Naive thymus-derived CD4-positive, alpha-beta T cell (primary cell): ENCODE measurements around the gene KRTAP20-1. TPM values are rescaled to one million over a fixed set of nuclear protein-coding genes. Genes with fewer than 3 reads are reported as not detected.

Experiments used
- ATAC-seq: fragments of 150-1000 bp; cut with Tn5 transposase; 2 replicates; pipeline ENCODE4 v1.10.0; 2021; ENCODE audit warnings: mild to moderate bottlenecking, moderate library complexity
- CTCF ChIA-PET: fragments of 350-600 bp; sonication (Branson Sonifier 250); formaldehyde crosslinking; loops from one replicate; lab custom pipeline; 2021; ENCODE audit warnings: antibody characterized with exemption; lab: Charles Lee
- POLR2A ChIA-PET: fragments of 350-600 bp; sonication (Branson Sonifier 250); formaldehyde crosslinking; loops from one replicate; lab custom pipeline; 2021; ENCODE audit warnings: antibody characterized with exemption, inconsistent platforms; lab: Charles Lee
- DNase-seq, 9 donors: peaks; one replicate each; pipeline versions ENCODE4 v3.0.0 to v3.0.0-alpha.2; 2020 to 2022; ENCODE audit warnings: mixed read lengths in 1 of 9
- H3K27ac ChIP-seq: one replicate; pipeline ENCODE4 v1.7.0; 2013; ENCODE audit warnings: mild to moderate bottlenecking, low read depth, low read length, moderate library complexity
- H3K27me3 ChIP-seq, 2 donors: one replicate each; pipeline ENCODE4 v1.7.0; 2013; ENCODE audit warnings: low read length in 2 of 2, mild to moderate bottlenecking in 2 of 2, moderate library complexity in 2 of 2; ENCODE audit not compliant: control insufficient read depth in 2 of 2, insufficient read depth in 2 of 2
- H3K36me3 ChIP-seq, 3 experiments: 1 replicate in 2 of 3; 2 replicates in 1 of 3; pipeline ENCODE4 v1.7.0; 2013; ENCODE audit warnings: low read length in 3 of 3, mild to moderate bottlenecking in 3 of 3, moderate library complexity in 1 of 3; ENCODE audit not compliant: insufficient read depth in 3 of 3, control insufficient read depth in 2 of 3
- H3K4me1 ChIP-seq, 2 donors: one replicate each; pipeline ENCODE4 v1.7.0; 2013; ENCODE audit warnings: low read length in 2 of 2, mild to moderate bottlenecking in 2 of 2, moderate library complexity in 1 of 2; ENCODE audit not compliant: control insufficient read depth in 2 of 2, insufficient read depth in 2 of 2
- H3K4me3 ChIP-seq: 2 replicates; pipeline ENCODE4 v1.7.0; 2013; ENCODE audit warnings: mild to moderate bottlenecking, low read length
- H3K9me3 ChIP-seq, 3 experiments: 1 replicate in 2 of 3; 2 replicates in 1 of 3; pipeline ENCODE4 v1.7.0; 2013; ENCODE audit warnings: low read length in 3 of 3; ENCODE audit not compliant: control insufficient read depth in 2 of 3
- H3K27ac Mint-ChIP-seq, 9 donors: one replicate each; pipeline ENCODE4 v1.8.0; 2020 to 2022; ENCODE audit warnings: mixed read lengths in 9 of 9, mild to moderate bottlenecking in 8 of 9, moderate library complexity in 5 of 9, inconsistent platforms in 2 of 9
- H3K27me3 Mint-ChIP-seq, 5 donors: one replicate each; pipeline ENCODE4 v1.8.0; 2021 to 2022; ENCODE audit warnings: mixed read lengths in 5 of 5, mild to moderate bottlenecking in 1 of 5
- H3K36me3 Mint-ChIP-seq, 5 donors: one replicate each; pipeline ENCODE4 v1.8.0; 2020 to 2022; ENCODE audit warnings: mixed read lengths in 5 of 5, mild to moderate bottlenecking in 3 of 5, inconsistent platforms in 1 of 5
- H3K4me1 Mint-ChIP-seq, 7 donors: one replicate each; pipeline ENCODE4 v1.8.0; 2020 to 2022; ENCODE audit warnings: mixed read lengths in 7 of 7, mild to moderate bottlenecking in 3 of 7, inconsistent platforms in 1 of 7
- H3K4me3 Mint-ChIP-seq, 10 donors: one replicate each; pipeline ENCODE4 v1.8.0; 2020 to 2022; ENCODE audit warnings: mild to moderate bottlenecking in 10 of 10, mixed read lengths in 10 of 10, moderate library complexity in 6 of 10, inconsistent platforms in 2 of 10
- H3K9me3 Mint-ChIP-seq, 11 donors: one replicate each; pipeline ENCODE4 v1.8.0; 2020 to 2022; ENCODE audit warnings: mixed read lengths in 11 of 11, mild to moderate bottlenecking in 4 of 11, inconsistent platforms in 1 of 11, moderate library complexity in 1 of 11
- intact Hi-C, 2 donors: fragments of 100-400 bp; cut with micrococcal nuclease; formaldehyde crosslinking; loops; one replicate each; pipeline ENCODE4 v1.15.1; 2023
- polyA plus RNA-seq, 2 donors: library from polyadenylated mRNA; unstranded; fragments of 300-500 nt; fragmentation: Illumina TruSeq; gene quantifications; one replicate each; pipeline ENCODE4 v1.2.3, GENCODE V29; 2021
- total RNA-seq, 6 experiments: library from RNA in 5 of 6; stranded (reverse) in 5 of 6; gene quantifications; 1 replicate in 5 of 6; 2 replicates in 1 of 6; pipeline ENCODE4 v1.2.3 and lab custom pipeline; 2021 to 2026

KRTAP20-1 gene
- total and polyA plus RNA-seq, 7 experiments from 2014 or later, result not detected

- H3K36me3 Mint-ChIP-seq, result no peaks in the 10 kb centered on the region
- CTCF ChIA-PET, result interaction anchor here (0.7 kb wide), 1 partner anchor 340 kb away, joined by 3 read pairs; no protein-coding TSS in a partner anchor
- no peaks in the 10 kb centered on the region for H3K4me1 ChIP-seq
- no peaks in the 10 kb centered on the region for H3K9me3 ChIP-seq
- no peaks in the 10 kb centered on the region for H3K4me1 Mint-ChIP-seq
- H3K36me3 ChIP-seq, result no peaks in the 10 kb centered on the region
- no peak overlapping the region for H3K27ac ChIP-seq
- ATAC-seq (no peak), DNase-seq (no peak)
- POLR2A ChIA-PET, result no interaction called here
- H3K27me3 Mint-ChIP-seq, result peaks cover 0 to 18% (median 3%) of the 10 kb centered on the region in 5 donors
- intact Hi-C loops, result no loop called here
- H3K27me3 ChIP-seq, result no peaks in the 10 kb centered on the region
- H3K9me3 Mint-ChIP-seq, result peaks cover 0 to 15% (median 5%) of the 10 kb centered on the region in 11 donors
- H3K4me3 ChIP-seq, result no peak overlapping the region
- H3K27ac Mint-ChIP-seq, result no peak overlapping the region
- H3K4me3 Mint-ChIP-seq, result no peak overlapping the region
Observed at GRCh38 chr21:30638686-30639085, 22.5 kb downstream of the KRTAP20-1 start.

- Histone ChIP-seq H3K36me3 (no peaks in the 10 kb centered on the region), H3K27ac (no peak within 1 kb of the TSS), H3K27me3 (no peaks in the 10 kb centered on the region), H3K9me3 (no peaks in the 10 kb centered on the region), H3K4me3 (no peak within 1 kb of the TSS), H3K4me1 (no peaks in the 10 kb centered on the region)
- ChIA-PET CTCF (no interaction called here), POLR2A (no interaction called here)
- peaks cover 0 to 29% (median 7%) of the 10 kb centered on the region in 5 donors for H3K27me3 Mint-ChIP-seq
- H3K27ac Mint-ChIP-seq, result peak within 1 kb of the TSS in 1 of 9 donors; percentile 11
- peaks cover 0 to 30% (median 5%) of the 10 kb centered on the region in 11 donors for H3K9me3 Mint-ChIP-seq
- no peak for ATAC-seq
- intact Hi-C loops, result no loop called here
- H3K4me1 Mint-ChIP-seq, result no peaks in the 10 kb centered on the region
- no peak within 1 kb of the TSS for H3K4me3 Mint-ChIP-seq
- no peaks in the 10 kb centered on the region for H3K36me3 Mint-ChIP-seq
- DNase-seq, result no peak
Observed at GRCh38 chr21:30642564-30642963, 26.3 kb downstream of the KRTAP20-1 start, which contains the start of gene KRTAP20-3. Gene KRTAP20-3, plus strand, starts transcription at chr21:30642864.

GRCh38 chr21:30646904-30647414 lies 30.7 kb downstream of the KRTAP20-1 start:
- intact Hi-C loops, result no loop called here
- Histone ChIP-seq H3K27me3 (no peaks in the 10 kb centered on the region), H3K9me3 (no peaks in the 10 kb centered on the region), H3K4me1 (no peaks in the 10 kb centered on the region), H3K36me3 (no peaks in the 10 kb centered on the region), H3K4me3 (no peak overlapping the region), H3K27ac (no peak overlapping the region)
- POLR2A ChIA-PET, result no interaction called here
- ATAC-seq (no peak), DNase-seq (no peak)
- Mint-ChIP-seq H3K36me3 (no peaks in the 10 kb centered on the region), H3K4me3 (no peak overlapping the region), H3K4me1 (no peaks in the 10 kb centered on the region), H3K27ac (no peak overlapping the region), H3K27me3 (peaks cover 0 to 23% (median 6%) of the 10 kb centered on the region in 5 donors), H3K9me3 (peaks cover 0 to 28% (median 3%) of the 10 kb centered on the region in 11 donors)
- CTCF ChIA-PET, result no interaction called here

GRCh38 chr21:30652891-30653290 lies 36.7 kb downstream of the KRTAP20-1 start:
- no peak overlapping the region for H3K4me3 Mint-ChIP-seq
- H3K4me1 ChIP-seq, result no peaks in the 10 kb centered on the region
- no peaks in the 10 kb centered on the region for H3K9me3 ChIP-seq
- H3K36me3 Mint-ChIP-seq, result no peaks in the 10 kb centered on the region
- no peaks in the 10 kb centered on the region for H3K36me3 ChIP-seq
- H3K27me3 ChIP-seq, result no peaks in the 10 kb centered on the region
- DNase-seq, result no peak
- ChIA-PET CTCF (no interaction called here), POLR2A (no interaction called here)
- no peak overlapping the region for H3K27ac Mint-ChIP-seq
- peaks cover 0 to under 1% (median 0%) of the 10 kb centered on the region in 5 donors for H3K27me3 Mint-ChIP-seq
- peaks cover 0 to 9% (median under 1%) of the 10 kb centered on the region in 11 donors for H3K9me3 Mint-ChIP-seq
- no peak for ATAC-seq
- H3K27ac ChIP-seq, result no peak overlapping the region
- intact Hi-C loops, result no loop called here
- H3K4me1 Mint-ChIP-seq, result no peaks in the 10 kb centered on the region
- no peak overlapping the region for H3K4me3 ChIP-seq

Other genes with a start within 250 kb of the KRTAP20-1 start
- gene KRTAP13-2, start 244.2 kb upstream of the KRTAP20-1 start, total RNA-seq, result not detected
- not detected for gene KRTAP13-2, start 244.2 kb upstream of the KRTAP20-1 start, polyA plus RNA-seq
- gene KRTAP13-1, start 220.4 kb upstream of the KRTAP20-1 start, total RNA-seq, result not detected
- not detected for gene KRTAP13-1, start 220.4 kb upstream of the KRTAP20-1 start, polyA plus RNA-seq
- not detected for gene KRTAP13-3, start 190.5 kb upstream of the KRTAP20-1 start, total RNA-seq
- not detected for gene KRTAP13-3, start 190.5 kb upstream of the KRTAP20-1 start, polyA plus RNA-seq
- not detected for gene KRTAP13-4, start 186.2 kb upstream of the KRTAP20-1 start, total RNA-seq
- gene KRTAP13-4, start 186.2 kb upstream of the KRTAP20-1 start, polyA plus RNA-seq, result not detected
- gene KRTAP15-1, start 176.2 kb upstream of the KRTAP20-1 start, total RNA-seq, result not detected
- not detected for gene KRTAP15-1, start 176.2 kb upstream of the KRTAP20-1 start, polyA plus RNA-seq
- gene KRTAP19-1, start 136.1 kb upstream of the KRTAP20-1 start, total RNA-seq, result not detected
- gene KRTAP19-1, start 136.1 kb upstream of the KRTAP20-1 start, polyA plus RNA-seq, result not detected
- not detected for gene KRTAP19-2, start 129.0 kb upstream of the KRTAP20-1 start, total RNA-seq
- gene KRTAP19-2, start 129.0 kb upstream of the KRTAP20-1 start, polyA plus RNA-seq, result not detected
- gene KRTAP19-3, start 124.4 kb upstream of the KRTAP20-1 start, total RNA-seq, result not detected
- not detected for gene KRTAP19-3, start 124.4 kb upstream of the KRTAP20-1 start, polyA plus RNA-seq
- not detected for gene KRTAP19-4, start 119.3 kb upstream of the KRTAP20-1 start, total RNA-seq
- not detected for gene KRTAP19-4, start 119.3 kb upstream of the KRTAP20-1 start, polyA plus RNA-seq
- not detected for gene KRTAP19-5, start 114.3 kb upstream of the KRTAP20-1 start, total RNA-seq
- gene KRTAP19-5, start 114.3 kb upstream of the KRTAP20-1 start, polyA plus RNA-seq, result not detected
- not detected for gene KRTAP19-6, start 74.6 kb upstream of the KRTAP20-1 start, total RNA-seq
- not detected for gene KRTAP19-6, start 74.6 kb upstream of the KRTAP20-1 start, polyA plus RNA-seq
- gene KRTAP19-7, start 55.1 kb upstream of the KRTAP20-1 start, total RNA-seq, result not detected
- not detected for gene KRTAP19-7, start 55.1 kb upstream of the KRTAP20-1 start, polyA plus RNA-seq
- gene KRTAP22-2, start 26.0 kb upstream of the KRTAP20-1 start, total RNA-seq, result not detected
- gene KRTAP22-2, start 26.0 kb upstream of the KRTAP20-1 start, polyA plus RNA-seq, result not detected
- not detected for gene KRTAP6-3, start 24.0 kb upstream of the KRTAP20-1 start, total RNA-seq
- not detected for gene KRTAP6-3, start 24.0 kb upstream of the KRTAP20-1 start, polyA plus RNA-seq
- gene KRTAP6-2, start 17.5 kb upstream of the KRTAP20-1 start, total RNA-seq, result not detected
- not detected for gene KRTAP6-2, start 17.5 kb upstream of the KRTAP20-1 start, polyA plus RNA-seq
- not detected for gene KRTAP22-1, start 15.3 kb upstream of the KRTAP20-1 start, total RNA-seq
- not detected for gene KRTAP22-1, start 15.3 kb upstream of the KRTAP20-1 start, polyA plus RNA-seq
- not detected for gene KRTAP6-1, start 2.5 kb upstream of the KRTAP20-1 start, total RNA-seq
- not detected for gene KRTAP6-1, start 2.5 kb upstream of the KRTAP20-1 start, polyA plus RNA-seq
- not detected for gene KRTAP20-4, start 4.2 kb downstream of the KRTAP20-1 start, total RNA-seq
- gene KRTAP20-4, start 4.2 kb downstream of the KRTAP20-1 start, polyA plus RNA-seq, result not detected
- not detected for gene KRTAP20-2, start 18.8 kb downstream of the KRTAP20-1 start, total RNA-seq
- not detected for gene KRTAP20-2, start 18.8 kb downstream of the KRTAP20-1 start, polyA plus RNA-seq
- gene KRTAP20-3, start 26.4 kb downstream of the KRTAP20-1 start, total RNA-seq, result not detected
- gene KRTAP20-3, start 26.4 kb downstream of the KRTAP20-1 start, polyA plus RNA-seq, result not detected
- not detected for gene KRTAP21-3, start 102.4 kb downstream of the KRTAP20-1 start, total RNA-seq
- gene KRTAP21-3, start 102.4 kb downstream of the KRTAP20-1 start, polyA plus RNA-seq, result not detected
- gene KRTAP21-2, start 130.8 kb downstream of the KRTAP20-1 start, total RNA-seq, result not detected
- gene KRTAP21-2, start 130.8 kb downstream of the KRTAP20-1 start, polyA plus RNA-seq, result not detected
- gene KRTAP21-1, start 139.0 kb downstream of the KRTAP20-1 start, total RNA-seq, result not detected
- not detected for gene KRTAP21-1, start 139.0 kb downstream of the KRTAP20-1 start, polyA plus RNA-seq
- not detected for gene KRTAP8-1, start 196.8 kb downstream of the KRTAP20-1 start, total RNA-seq
- gene KRTAP8-1, start 196.8 kb downstream of the KRTAP20-1 start, polyA plus RNA-seq, result not detected
- not detected for gene KRTAP7-1, start 213.3 kb downstream of the KRTAP20-1 start, total RNA-seq
- not detected for gene KRTAP7-1, start 213.3 kb downstream of the KRTAP20-1 start, polyA plus RNA-seq